GM21717 (cell line): Measurements from ENCODE around the gene SEZ6.

ENCODE experiments used
- ATAC-seq: cut with Tn5 transposase; IDR thresholded peaks from one replicate; pipeline ENCODE4 v1.9.1; 2021; ENCODE audit warnings: mild to moderate bottlenecking, moderate library complexity; ENCODE audit not compliant: unreplicated experiment

Gene SEZ6

DNA sequence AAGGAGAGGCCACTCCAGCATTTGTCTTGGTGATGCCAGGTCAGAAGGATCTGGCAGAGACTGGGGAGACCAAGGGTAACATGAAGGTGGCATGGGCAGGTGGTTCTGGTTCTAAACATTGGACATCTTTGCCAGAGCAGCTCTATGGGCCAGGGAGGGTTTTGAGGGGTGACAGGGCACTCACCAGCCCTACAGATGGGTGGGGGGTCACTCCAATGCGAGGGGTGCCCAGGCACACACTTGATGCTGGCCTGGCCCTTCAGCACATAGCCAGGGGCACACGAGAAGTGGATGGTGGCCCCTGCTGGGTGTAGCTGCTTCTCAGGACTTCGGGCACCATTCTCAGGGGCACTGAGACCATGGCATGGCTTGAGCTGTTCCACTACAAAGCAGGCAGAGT lies 49.0 kb downstream of the SEZ6 start:
- no peak for ATAC-seq

DNA sequence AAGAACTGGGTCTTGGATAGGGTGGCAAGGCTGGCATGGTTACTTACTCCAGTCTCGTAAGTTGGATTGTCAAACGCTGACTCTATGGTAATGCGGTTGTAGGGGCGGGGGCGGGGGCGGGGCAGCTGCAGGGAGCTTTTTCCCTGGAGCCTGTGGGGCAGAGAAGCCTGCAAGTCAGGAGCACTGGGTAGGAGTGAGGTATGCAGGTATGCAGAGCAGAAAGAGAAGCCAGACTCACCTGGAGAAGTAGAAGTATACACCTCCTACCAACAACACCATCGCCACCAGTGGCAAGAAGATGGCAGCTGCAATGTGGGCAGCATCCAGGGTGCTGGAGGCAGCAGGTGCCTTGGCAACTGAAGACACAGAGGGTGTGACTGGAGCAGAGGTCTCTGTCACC lies 49.7 kb downstream of the SEZ6 start:
- no peak for ATAC-seq

DNA sequence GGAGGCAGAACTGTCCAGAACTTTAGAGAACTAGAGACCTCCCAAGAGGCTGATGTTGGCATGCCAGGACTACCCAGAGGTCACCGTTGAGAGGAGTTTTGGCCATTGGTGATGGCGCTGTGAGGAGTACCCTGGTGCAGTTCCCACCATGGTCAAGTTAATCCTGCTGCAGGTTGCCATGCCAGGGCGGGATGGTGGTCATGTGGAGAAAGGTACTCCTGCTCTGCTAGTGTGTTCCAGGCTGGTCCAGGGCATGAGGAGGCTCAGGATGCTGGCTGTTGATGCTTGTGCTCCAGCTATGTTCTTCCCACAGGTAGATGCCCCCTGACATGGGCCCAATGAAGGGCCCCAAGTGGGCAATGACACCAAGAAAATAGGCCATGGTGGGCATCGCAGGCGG lies 50.4 kb downstream of the SEZ6 start:
- no peak for ATAC-seq

DNA sequence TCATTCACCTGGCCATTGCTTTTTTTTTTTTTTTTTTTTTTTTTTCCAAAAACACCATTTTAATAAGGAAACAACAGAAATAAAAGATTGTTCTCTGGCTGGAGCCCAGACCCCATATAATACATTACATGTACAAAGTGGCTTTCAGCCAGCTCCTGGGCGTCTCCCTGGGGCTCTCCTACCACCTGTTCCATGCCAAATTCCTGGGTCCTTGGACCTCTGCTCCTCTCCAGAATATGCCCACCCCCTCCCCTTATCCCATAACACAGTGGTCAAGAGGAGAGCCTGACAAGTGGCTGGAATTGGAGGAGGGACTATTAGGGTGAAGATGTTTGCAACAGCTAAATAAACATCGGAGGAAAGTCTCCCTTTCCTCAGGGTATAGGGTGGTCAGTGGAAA lies 50.9 kb downstream of the SEZ6 start:
- no peak for ATAC-seq

DNA sequence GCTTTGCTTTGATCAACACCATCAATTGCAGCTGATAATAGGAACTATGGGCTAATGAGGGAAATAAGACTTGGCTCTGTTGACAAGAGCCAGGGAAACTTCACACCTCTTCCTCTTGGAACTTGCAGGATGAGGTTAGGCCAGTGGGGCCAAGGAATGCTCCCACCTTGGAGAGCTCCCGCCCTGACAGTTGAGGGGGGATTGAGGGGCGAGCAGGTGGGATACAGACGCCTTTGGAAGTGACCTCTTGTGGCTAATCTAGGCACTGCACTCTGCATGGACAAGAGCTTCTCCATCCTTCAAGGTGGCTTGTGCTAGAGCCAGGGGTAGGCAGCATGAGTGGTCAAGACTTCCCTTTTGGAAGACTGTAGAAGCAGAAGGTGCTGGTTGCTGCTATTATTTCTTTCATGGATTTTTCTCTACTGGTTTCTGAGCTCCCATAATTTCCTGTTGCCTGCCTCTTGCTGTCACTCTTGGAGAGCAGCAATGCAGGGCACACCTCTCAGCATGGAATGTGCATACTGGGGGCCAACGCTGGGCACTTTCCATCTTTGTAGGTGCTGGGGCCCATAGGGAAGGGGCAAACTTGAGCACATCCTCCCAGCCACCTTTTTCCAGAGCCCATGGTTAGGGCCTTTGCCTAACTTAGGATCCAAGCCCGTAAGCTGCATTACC lies 52.3 kb downstream of the SEZ6 start:
- no peak for ATAC-seq

DNA sequence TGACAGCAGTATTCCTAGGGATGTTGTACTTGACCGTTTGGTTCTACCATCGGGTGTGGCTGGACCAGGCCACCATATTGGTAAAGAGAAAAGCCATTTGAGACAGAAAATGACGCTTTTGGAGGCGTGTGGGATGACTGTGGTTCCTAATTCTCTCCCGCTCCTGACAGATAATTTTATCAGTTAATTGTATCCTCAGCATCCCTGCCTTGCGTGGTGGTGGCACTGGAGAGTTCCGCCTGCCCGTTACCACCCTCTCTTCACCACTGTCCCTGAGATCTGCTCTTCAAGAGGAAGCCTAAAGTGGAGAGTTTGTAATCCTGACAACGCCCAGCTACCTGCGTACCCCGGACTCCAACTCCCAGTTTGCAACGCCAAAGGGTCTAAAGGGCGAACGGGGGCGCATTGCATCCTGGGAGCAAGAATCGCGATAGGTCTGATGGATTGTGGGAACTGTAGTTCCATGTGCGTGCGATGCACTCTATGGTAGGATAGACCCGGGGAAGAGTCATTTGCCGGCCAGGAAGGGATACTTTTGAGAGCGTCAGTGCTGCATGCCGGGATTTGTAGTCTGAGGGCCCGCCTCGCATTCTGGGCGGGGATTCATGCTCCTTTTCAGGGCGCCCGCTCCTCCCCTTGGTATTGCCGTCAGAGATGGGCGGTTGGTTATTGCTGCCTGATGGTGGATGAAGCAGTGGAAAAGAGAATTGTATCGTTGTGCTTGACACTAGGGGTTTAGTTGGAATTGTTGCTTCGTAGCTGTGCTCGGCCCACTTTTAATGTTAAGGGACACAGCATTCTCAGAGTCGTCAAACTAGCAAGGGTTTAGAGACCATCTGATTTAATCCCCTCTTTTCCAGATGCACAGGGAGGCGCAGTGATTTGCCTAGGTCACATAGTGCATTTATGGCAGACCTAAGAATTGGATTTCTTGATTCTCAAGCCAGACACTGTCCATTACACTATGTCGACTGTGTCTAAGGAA lies 53.5 kb downstream of the SEZ6 start:
- peak; percentile 47 for ATAC-seq

DNA sequence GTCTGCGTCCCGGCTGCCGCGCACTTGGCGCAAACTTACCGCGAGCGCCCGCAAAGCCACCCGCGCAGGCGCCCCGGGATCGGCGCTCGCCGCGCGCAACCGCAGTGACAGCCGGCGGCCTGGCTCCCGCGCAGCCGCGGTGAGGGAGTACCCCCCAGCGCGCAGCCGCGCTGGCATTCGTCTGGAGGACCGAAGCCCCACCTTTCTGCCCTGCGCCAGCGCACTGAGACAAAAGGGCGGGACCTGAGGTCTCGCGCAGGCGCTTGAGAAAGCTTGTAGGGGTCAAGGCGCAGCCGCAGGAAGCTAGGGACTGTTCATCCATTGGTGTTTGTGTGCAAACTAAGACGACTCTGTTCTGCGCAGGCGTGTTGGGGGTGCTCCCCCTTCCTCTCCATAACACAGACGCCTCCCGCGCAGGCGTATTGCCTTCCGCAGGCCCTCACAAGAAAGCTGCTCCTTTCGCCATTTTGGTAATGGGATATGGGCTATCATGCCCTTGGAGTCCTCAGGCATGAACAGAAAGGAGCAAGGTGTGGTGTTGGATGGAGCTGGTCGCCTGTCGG lies 54.3 kb downstream of the SEZ6 start, which contains the start of gene PHF12:
PHF12 (minus strand) TSS at position 91 of the 563 bp plus-strand sequence. CDS start 558 bp downstream, outside the sequence.
- peak; percentile 41 for ATAC-seq

DNA sequence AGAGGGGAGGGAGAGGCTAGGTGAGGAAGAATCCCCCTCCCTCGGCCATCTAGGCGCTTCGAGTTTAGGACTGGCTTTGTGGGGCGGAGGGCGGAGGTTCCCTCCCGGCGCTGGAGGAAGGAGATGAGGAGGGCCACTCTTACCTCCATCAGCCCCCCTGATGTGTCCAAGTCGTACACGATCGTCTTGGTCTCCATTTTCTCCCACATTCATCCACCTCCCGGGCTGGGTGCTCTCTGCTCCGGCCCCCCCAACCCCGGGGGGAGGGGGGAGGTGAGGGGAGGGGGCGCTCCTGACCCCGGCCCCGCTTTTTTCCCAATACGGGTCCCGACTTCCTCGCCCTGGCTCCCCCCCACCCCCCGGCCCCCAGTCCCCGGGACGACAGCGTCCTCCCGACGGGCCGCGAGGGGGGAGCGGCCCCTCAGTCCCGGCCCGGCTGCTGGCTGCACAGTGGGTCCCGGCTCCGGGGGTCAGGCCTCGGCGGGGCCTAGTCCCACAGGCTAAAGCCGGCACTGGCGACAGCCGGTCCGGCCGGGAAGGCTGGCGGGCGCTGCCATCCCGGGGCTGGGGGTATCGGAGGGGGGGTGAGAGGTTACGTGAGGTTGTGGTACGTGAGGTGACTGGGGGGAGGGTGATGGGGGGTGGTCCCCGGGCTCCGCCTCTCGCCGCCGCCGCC lies 54.9 kb downstream of the SEZ6 start:
- peak; percentile 7 for ATAC-seq

DNA sequence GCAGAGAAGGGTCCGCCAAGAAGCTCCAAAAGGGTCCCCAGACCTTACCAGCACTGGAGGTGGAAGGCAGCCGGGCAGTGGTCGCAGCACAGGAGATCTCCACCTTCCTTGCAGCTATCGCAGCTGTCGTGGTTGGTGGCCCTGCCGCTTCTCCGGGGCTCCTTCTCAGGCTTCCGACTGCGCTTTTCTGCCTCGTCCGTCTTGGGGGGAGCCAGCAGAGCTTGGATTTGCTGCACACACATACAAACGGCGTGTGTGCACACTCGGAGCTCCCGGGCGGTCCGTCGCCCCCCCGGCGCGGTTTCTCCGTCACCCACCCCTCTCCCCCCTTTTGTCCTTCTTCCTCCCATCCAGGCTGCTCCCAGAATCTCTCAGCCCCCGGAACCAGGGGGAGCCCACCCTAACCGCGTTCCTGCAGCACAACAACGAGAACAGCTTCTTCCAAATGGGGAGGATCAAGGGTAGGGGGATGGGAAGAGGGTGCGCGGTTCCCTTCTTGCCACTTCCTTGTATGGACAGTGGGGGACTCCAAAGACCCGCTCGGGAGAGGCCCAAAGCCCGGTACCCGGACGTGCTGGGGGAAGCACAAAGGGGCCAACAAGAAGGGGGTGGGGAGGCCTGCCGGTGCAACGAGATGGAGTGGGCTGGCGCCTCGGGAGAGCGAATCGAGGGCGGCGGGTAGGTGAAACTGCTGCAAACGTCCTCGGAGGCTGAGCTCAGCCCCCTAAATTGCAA lies 55.6 kb downstream of the SEZ6 start:
- no peak for ATAC-seq

DNA sequence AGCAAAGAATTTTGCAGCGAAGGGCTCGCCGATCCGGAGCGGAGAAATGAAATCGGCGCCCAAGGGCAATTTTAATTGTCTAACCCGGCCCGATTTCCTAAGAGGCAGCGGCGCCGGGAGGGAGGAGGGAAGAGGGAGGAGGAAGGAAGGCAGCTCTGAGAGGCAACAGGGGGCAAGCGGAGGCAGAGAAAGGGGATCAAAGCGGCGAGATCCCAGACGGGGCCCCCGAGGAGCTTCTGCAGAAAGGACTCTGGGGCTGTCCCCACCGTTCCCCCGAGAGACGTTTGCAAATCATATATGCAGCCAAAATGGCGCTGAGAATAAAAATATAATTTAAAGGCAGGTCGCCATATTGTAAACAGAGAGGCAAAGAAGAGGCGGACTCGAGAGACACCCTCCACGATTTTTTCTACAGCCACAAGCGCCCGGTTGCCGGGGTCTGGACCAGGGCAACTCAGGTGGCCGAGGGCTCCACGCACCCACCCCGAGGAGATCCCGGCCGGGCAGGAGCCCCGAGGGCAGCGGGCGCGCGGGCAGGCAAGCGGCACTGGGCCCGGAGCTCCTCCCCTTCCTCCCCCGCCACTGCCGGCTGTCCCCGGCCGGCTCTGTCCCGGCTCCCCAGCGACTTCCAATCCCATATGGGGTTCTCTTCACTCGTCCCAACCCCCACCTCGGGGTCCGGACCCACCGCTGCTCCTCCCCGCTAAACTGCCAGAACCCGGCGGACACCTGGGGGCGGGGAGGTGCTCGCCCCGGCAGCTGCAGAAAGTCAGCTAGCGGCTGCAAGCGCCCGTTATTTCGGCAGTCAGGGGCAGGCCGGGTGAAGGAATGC lies 56.4 kb downstream of the SEZ6 start:
- no peak for ATAC-seq

DNA sequence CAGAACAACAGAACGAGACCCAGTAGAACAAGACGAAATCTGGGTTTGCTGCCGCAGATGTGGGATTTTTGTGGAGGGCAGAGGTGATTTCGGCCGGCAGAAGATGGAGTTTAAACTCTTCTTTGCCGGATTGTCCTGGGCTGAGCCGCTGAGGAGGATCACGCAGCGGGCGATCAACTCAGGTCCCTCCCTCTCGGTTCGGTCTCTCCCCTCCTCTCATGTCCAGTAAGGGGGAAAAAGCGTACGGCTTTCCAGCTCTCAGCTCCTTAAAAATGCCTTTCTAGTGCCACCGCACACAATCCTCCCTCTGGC lies 57.0 kb downstream of the SEZ6 start:
- no peak for ATAC-seq

DNA sequence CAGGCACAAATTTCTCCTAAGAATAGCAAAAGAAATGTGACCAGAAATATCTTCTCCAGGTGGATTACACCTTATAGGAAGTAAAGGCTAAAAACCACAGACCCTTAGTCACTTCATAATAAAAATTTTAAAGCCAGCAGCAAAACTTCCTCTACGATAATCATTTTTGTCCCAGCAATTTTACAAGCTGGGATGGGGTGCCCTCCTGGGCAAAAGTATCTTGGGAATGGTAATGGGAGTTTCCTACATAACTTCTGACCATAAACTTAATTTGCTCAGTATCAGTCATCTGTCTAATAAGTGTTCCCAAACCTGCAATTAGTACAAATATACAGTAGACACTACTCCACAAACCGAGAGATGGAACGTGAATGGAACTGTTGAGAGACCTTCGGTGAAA lies 57.5 kb downstream of the SEZ6 start:
- no peak for ATAC-seq

DNA sequence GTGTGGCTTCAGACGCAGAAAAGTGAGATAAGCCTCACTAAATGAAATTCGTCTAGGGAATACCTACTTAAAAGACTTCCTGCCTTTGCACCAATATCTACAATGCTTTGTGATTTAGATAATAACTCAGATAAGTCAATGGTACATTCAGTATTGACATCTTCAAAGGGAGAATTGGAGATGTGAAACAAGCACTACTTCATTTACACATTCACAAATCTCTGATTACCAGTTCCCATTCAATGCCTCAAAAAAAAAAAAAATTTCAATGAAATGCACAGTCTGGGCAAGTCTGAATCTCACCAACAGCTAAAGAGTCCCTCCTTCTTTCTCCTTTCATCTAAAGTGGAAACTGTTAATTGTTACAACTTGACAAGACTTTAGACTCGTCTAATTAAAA lies 58.2 kb downstream of the SEZ6 start:
- ATAC-seq: no peak

DNA sequence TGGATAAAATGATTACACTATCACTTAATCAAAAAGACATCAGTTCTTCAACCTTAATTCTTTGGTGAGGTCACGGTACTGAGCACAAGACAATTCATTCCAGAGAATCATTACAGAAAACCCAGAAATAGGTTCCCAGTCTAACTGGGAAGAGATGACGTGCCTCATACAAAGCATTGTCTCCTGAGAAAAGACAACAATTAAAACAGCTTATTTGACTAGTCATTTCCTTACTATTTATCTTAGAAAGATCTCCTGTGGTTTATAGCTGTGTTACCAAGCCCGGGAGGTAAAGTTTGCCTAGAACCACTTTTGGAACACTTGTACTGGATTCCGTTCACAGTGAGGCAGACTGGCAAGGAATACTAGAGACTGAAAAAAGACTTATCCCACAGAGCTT lies 59.6 kb downstream of the SEZ6 start:
- no peak for ATAC-seq

DNA sequence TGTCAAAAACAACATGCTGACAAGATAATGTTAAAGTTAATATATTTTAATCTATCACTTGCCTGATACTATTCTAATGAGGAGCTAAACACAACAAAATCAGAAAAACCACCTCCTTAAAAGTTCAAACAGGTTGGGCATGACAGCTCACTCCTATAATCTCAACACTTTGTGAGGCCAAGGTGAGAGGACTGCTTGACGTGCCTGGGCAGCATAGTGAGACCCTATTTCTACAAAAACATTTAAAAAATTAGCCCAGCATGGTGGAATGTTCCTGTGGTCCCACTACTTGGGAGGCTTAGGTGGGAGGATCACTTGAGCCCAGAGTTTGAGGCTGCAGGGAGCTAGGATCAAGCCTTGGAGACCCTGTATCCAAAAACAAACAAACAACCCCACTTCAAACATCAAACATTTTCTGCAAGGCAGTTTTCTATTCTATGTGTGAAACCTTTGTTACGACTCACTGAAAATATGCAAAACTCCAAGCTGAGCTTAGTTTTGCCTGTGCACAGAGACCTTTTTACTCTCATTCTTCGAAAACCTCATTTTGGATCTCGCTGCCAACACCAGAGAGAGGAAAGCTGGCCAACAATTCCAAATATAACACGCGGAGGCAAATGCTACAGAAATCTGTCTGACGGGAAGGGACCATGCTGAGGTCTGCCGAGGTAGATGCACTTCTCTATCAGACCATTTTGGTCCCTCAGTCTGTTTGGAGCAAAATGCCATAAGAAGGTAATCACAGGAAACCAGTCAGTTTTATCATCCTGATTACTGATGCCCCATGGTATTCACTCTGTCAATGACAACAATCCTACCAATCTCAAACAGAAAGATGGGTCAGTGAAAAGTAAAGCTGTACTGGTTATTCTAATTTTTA lies 60.7 kb downstream of the SEZ6 start:
- ATAC-seq: no peak

DNA sequence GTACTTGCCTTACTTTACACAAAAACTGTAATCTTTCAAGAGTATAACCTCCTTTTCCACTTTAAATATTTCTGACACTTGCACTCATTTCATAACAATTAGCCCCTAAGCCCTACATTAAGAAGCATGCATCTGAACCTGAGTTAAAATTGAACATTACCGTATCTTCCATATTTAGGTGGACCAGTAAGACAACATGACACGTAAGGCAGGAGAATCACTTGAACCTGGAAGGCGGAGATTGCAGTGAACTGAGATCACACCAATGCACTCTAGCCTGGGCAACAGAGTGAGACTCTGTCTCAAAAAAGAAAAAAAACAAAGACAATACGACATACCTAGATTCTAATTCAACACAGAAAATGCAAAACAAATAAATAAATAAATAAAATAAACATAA lies 61.5 kb downstream of the SEZ6 start:
- ATAC-seq: no peak

DNA sequence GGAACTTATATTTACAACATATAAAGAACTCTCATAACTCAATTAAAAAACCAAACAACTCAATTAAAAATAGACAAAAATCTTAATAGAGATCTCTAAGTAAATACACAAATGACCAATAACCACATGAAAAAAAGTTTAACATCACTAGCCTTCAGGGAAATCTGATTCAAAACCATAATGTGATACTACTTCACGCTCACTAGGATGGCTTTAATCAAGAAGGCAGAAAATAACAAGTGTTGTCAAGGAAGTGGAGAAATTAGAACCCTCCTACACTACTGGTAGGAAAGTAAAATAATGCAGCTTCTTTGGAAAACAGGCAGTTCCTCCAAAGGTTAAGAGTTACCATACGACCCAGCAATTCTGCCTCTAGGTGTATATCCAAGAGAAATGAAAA lies 62.9 kb downstream of the SEZ6 start:
- ATAC-seq: no peak

DNA sequence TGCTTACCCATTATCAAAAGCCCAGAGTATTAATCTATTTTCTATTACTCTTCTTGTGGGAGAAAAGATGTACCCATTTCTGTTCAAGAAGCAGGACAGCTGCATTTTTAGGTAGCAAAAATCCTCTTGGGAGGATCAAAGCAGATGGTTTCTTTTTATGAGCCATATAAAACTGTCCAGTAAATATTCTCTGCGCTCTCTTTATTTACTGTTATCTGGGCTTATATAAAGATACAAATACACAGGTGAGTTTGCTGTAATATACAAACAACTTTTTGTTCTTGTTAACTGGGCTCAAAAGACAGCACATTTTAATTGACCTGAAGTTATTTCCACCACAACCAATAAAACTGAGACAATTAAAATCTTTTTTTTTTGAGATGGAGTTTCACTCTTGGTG lies 64.6 kb downstream of the SEZ6 start:
- no peak for ATAC-seq

DNA sequence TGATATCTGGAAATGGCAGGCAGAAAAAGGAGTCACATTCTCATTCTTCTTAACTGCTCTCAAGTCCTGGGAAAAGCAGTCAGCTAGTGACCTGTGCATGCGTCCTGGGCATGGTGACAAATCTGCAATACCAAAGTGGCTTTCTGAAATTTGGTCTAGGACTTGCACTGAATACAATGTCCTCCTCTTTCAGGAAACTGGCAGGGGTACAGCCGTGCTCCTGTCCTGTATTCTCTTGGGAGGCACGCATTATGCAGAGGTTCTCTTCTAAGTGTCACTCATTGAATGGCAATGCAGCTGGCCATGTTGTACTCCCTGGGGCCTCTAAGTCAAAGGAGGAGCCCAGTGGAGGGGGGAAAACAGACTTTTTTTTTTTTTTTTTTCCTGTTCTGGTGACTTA lies 65.2 kb downstream of the SEZ6 start:
- ATAC-seq: no peak
